K562 (cell line): ENCODE data around the gene BRME1. TPM values are rescaled to one million over a fixed set of nuclear protein-coding genes. Genes with fewer than 3 reads are reported as not detected.

Experiments used
- AFF4 ChIP-seq: sonication (generic); formaldehyde crosslinking; IDR thresholded peaks from 2 replicates; pipeline ENCODE4 v1.8.0; 2023; ENCODE audit warnings: mild to moderate bottlenecking, missing genetic modification reagents
- CBFA2T3 ChIP-seq: fragments of 450-650 bp; IDR thresholded peaks from 2 replicates; pipeline ENCODE4 v1.6.1; 2017
- NONO ChIP-seq, 2 experiments: fragments of 200-400 bp in 1 of 2; fragments of 450-650 bp in 1 of 2; formaldehyde crosslinking in 1 of 2; IDR thresholded peaks; 2 replicates each; pipeline ENCODE4 v1.6.1; 2017; ENCODE audit warnings: low read depth in 2 of 2, mild to moderate bottlenecking in 2 of 2, moderate library complexity in 2 of 2, low read length in 1 of 2
- ZBTB7A ChIP-seq: IDR thresholded peaks from 2 replicates; pipeline ENCODE4 v1.6.1; 2011; ENCODE audit warnings: low read depth, mild to moderate bottlenecking, low read length, moderate library complexity, borderline replicate concordance; ENCODE audit not compliant: control insufficient read depth
- ZNF239 ChIP-seq: fragments of 250-450 bp; sonication (Bioruptor Pico); IDR thresholded peaks from 2 replicates; pipeline ENCODE4 v1.4.0; 2020; ENCODE audit warnings: mild to moderate bottlenecking
- ZNF436 ChIP-seq: fragments of 250-450, 450-650 bp; sonication (Bioruptor Pico); formaldehyde crosslinking; IDR thresholded peaks from 2 replicates; pipeline ENCODE4 v1.7.0; 2020; ENCODE audit warnings: mild to moderate bottlenecking
- ZNF740 ChIP-seq, 3 experiments: fragments of 200-800 bp in 1 of 3; sonication (Bioruptor generic) in 1 of 3; sonication (generic) in 1 of 3; formaldehyde crosslinking in 1 of 3; IDR thresholded peaks; 2 replicates each; pipeline versions ENCODE4 v1.6.1 to v1.8.0; 2016 to 2022; ENCODE audit warnings: mild to moderate bottlenecking in 2 of 3, missing compliant biosample characterization in 2 of 3, missing genetic modification characterization in 2 of 3, missing genetic modification reagents in 1 of 3
- ZNF766 ChIP-seq: fragments of 200-800 bp; sonication (Bioruptor generic); conservative IDR thresholded peaks from 2 replicates; pipeline ENCODE4 v1.6.1; 2016; ENCODE audit warnings: missing genetic modification characterization, missing compliant biosample characterization
- polyA plus RNA-seq, 8 experiments: library from polyadenylated mRNA; depleted of rRNA in 4 of 8; stranded (reverse) in 5 of 8; unstranded in 3 of 8; fragments of >200 nt; fragmentation: Nextera tagmentation in 2 of 8; fragmentation: Illumina TruSeq in 1 of 8; extraction: Ambion mirVana in 2 of 8; extraction: Trizol in 1 of 8; gene quantifications; 2 replicates each; pipeline versions ENCODE4 v1.2.1 to v1.2.3, GENCODE V29; 2011 to 2014; ENCODE audit warnings: inconsistent platforms in 1 of 8, missing spikeins in 1 of 8
- total RNA-seq, 7 experiments: library from RNA; depleted of rRNA in 6 of 7; stranded (reverse); fragments of >200 nt in 6 of 7; fragmentation: Illumina TruSeq in 2 of 7; extraction: Trizol in 2 of 7; gene quantifications; 2 replicates each; pipeline versions ENCODE4 v1.2.1 to v1.2.3, GENCODE V29; 2011 to 2021; ENCODE audit warnings: low replicate concordance in 1 of 7
- TF ChIP-seq, protein P1 (sequence below): IDR thresholded peaks from 2 replicates; pipeline ENCODE4 v1.6.1; 2012; ENCODE audit warnings: low read depth, low read length, improper control_type of control experiment, borderline replicate concordance

Gene BRME1
- total and polyA plus RNA-seq, 9 of the 15 experiments (the other 6 are each of a cell fraction or from before 2014, with no cell fraction given), result 0.75 to 6.1 (median 3.6) TPM

- no peak for TF ChIP-seq AFF4 (CRISPR knock-in tag)
- TF ChIP-seq, protein P1, sequence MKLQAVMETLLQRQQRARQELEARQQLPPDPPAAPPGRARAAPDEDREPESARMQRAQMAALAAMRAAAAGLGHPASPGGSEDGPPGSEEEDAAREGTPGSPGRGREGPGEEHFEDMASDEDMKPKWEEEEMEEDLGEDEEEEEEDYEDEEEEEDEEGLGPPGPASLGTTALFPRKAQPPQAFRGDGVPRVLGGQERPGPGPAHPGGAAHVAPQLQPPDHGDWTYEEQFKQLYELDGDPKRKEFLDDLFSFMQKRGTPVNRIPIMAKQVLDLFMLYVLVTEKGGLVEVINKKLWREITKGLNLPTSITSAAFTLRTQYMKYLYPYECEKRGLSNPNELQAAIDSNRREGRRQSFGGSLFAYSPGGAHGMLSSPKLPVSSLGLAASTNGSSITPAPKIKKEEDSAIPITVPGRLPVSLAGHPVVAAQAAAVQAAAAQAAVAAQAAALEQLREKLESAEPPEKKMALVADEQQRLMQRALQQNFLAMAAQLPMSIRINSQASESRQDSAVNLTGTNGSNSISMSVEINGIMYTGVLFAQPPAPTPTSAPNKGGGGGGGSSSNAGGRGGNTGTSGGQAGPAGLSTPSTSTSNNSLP, result no peak
- TF ChIP-seq ZNF436 (CRISPR knock-in tag), result no peak
- TF ChIP-seq ZBTB7A, result no peak; the same call in 1 of the 2 replicates
- no peak for TF ChIP-seq ZNF239
- TF ChIP-seq ZNF740 (CRISPR knock-in tag; IDR thresholded peaks at IDR 0.05), result no peak
- no peak for TF ChIP-seq ZNF740 (tag; IDR thresholded peaks at IDR 0.05)
- TF ChIP-seq NONO (IDR thresholded peaks at IDR 0.05; ENCODE audit: low read depth in 2 of 2, low read length in 1 of 2), result no peak
- TF ChIP-seq ZNF766 (CRISPR knock-in tag), result no peak
- TF ChIP-seq CBFA2T3, result no peak
These were observed 31.9 kb downstream of the BRME1 start (continued) for GRCh38 chr19:13873834-13874515.
